Stimulated activated naive CD8-positive, alpha-beta T cell treated with anti-CD3 and anti-CD28 coated beads, Interleukin-15, Interleukin-2, amounts not matched to agents 100 ng/mL and 50 ng/mL, for 24 hours (primary cell): Measurements from ENCODE around the gene LAMP2.
"Not testable (repeated sequence)": the region's sequence is repeated elsewhere in the genome, so short reads cannot be mapped to it uniquely, and the experiment has no call there.

Experiments used
- H3K27ac Mint-ChIP-seq: one replicate; pipeline ENCODE4 v1.8.0; 2021; ENCODE audit warnings: mild to moderate bottlenecking, mixed read lengths
- H3K27me3 Mint-ChIP-seq: one replicate; pipeline ENCODE4 v1.8.0; 2021; ENCODE audit warnings: mixed read lengths
- H3K36me3 Mint-ChIP-seq: one replicate; pipeline ENCODE4 v1.8.0; 2021; ENCODE audit warnings: low read depth, mixed read lengths
- H3K4me1 Mint-ChIP-seq: one replicate; pipeline ENCODE4 v1.8.0; 2021; ENCODE audit warnings: low read depth, mixed read lengths
- H3K4me3 Mint-ChIP-seq: one replicate; pipeline ENCODE4 v1.8.0; 2021; ENCODE audit warnings: mild to moderate bottlenecking, mixed read lengths
- H3K9me3 Mint-ChIP-seq: one replicate; pipeline ENCODE4 v1.8.0; 2021; ENCODE audit warnings: mixed read lengths

Gene LAMP2

GRCh38 chrX:120469657-120470056 lies 561 bp upstream of the LAMP2 start:
- not testable (repeated sequence) for H3K27me3 Mint-ChIP-seq, H3K27ac Mint-ChIP-seq, H3K9me3 Mint-ChIP-seq, H3K36me3 Mint-ChIP-seq
- peak overlapping the region; percentile 76 for H3K4me3 Mint-ChIP-seq
- H3K4me1 Mint-ChIP-seq: peaks cover 19% of the 10 kb centered on the region

DNA sequence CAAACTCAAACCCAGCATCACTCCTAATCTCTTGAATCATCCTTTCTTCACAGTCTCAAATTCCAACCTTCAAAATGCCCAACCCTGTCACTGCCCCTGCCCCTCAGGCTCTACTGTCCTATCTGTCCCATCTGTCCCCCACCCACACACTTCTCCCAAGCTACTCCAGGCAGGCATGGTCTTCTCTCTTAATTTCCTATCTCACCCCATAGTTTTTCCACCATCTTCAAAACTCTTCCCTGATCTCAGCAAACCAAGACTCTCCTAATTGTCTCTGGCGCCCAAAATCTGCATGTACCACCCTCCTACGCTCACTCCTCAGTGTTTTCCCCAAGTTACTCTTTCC lies 644 bp downstream of the LAMP2 start:
- Mint-ChIP-seq H3K4me1 (peaks cover 25% of the 10 kb centered on the region), H3K36me3 (peaks cover 4% of the 10 kb centered on the region), H3K4me3 (peak overlapping the region; percentile 97), H3K27me3 (no peaks in the 10 kb centered on the region), H3K27ac (peak overlapping the region; percentile 92), H3K9me3 (no peaks in the 10 kb centered on the region)

- H3K4me1 Mint-ChIP-seq: peaks cover 25% of the 10 kb centered on the region
- peak overlapping the region; percentile 92 for H3K27ac Mint-ChIP-seq
- H3K36me3 Mint-ChIP-seq: peaks cover 4% of the 10 kb centered on the region
- H3K27me3 Mint-ChIP-seq: no peaks in the 10 kb centered on the region
- no peaks in the 10 kb centered on the region for H3K9me3 Mint-ChIP-seq
- peak overlapping the region; percentile 97 for H3K4me3 Mint-ChIP-seq
These were observed 1.0 kb downstream of the LAMP2 start for GRCh38 chrX:120468071-120468470.

- no peaks in the 10 kb centered on the region for H3K9me3 Mint-ChIP-seq
These were observed 4.7 kb downstream of the LAMP2 start for GRCh38 chrX:120464411-120464810.

GRCh38 chrX:120463241-120463640 lies 5.9 kb downstream of the LAMP2 start:
- H3K27ac Mint-ChIP-seq: no peak overlapping the region
- H3K9me3 Mint-ChIP-seq: no peaks in the 10 kb centered on the region
- H3K36me3 Mint-ChIP-seq: peaks cover 4% of the 10 kb centered on the region
- H3K4me1 Mint-ChIP-seq: peaks cover 41% of the 10 kb centered on the region
- H3K4me3 Mint-ChIP-seq: no peak overlapping the region
- H3K27me3 Mint-ChIP-seq: no peaks in the 10 kb centered on the region

More at GRCh38 chrX:120464411-120464810, 4.7 kb downstream of the LAMP2 start:
- Mint-ChIP-seq H3K4me1 (peaks cover 36% of the 10 kb centered on the region), H3K27me3 (no peaks in the 10 kb centered on the region), H3K36me3 (peaks cover 4% of the 10 kb centered on the region), H3K4me3 (no peak overlapping the region), H3K27ac (no peak overlapping the region)

DNA sequence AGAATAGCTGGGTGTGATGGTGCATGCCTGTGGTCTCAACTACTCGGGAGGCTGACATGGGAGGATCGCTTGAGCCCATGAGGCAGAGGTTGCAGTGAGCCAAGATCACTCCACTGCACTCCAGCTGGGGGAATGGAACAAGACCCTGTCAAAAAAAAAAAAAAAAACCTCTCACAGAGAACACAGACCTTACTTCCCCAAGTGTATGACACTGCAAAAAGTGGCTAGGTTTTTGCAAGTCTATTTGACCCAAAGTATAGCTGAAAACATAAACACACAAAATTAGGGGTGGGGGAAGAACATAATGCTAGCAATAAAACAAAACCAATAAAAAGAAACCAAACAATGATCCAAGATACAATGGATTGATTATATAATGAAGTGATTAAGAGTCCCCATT lies 6.7 kb downstream of the LAMP2 start:
- H3K36me3 Mint-ChIP-seq: peaks cover 4% of the 10 kb centered on the region
- no peak overlapping the region for H3K4me3 Mint-ChIP-seq
- no peak overlapping the region for H3K27ac Mint-ChIP-seq
- H3K9me3 Mint-ChIP-seq: no peaks in the 10 kb centered on the region
- peaks cover 43% of the 10 kb centered on the region for H3K4me1 Mint-ChIP-seq
- H3K27me3 Mint-ChIP-seq: no peaks in the 10 kb centered on the region

- peaks cover 37% of the 10 kb centered on the region for H3K4me1 Mint-ChIP-seq
- no peaks in the 10 kb centered on the region for H3K27me3 Mint-ChIP-seq
- H3K27ac Mint-ChIP-seq: no peak overlapping the region
- no peaks in the 10 kb centered on the region for H3K9me3 Mint-ChIP-seq
- no peak overlapping the region for H3K4me3 Mint-ChIP-seq
- H3K36me3 Mint-ChIP-seq: peaks cover 4% of the 10 kb centered on the region
These were observed 9.8 kb downstream of the LAMP2 start for GRCh38 chrX:120459309-120459708.

DNA sequence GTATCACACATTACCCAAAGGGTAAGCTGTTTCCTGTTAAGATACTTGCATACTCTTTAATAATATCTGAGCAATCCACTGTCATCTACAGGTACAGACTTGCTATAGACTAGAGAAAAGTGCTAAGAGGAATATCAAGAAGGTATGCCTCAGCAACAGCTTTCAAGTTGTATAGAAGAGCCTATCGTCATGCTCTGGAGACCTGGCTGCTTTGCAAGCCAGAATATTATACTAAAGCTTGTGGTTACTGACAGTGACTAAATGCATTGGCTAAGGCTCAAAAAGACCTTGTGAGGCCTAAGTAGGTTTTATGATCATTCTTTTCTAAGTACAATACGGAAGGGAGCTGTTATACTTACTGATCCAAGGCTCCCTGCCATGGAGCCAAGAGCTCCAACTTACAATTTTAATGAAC lies 11.3 kb downstream of the LAMP2 start:
- H3K4me3 Mint-ChIP-seq: no peak overlapping the region

GRCh38 chrX:120456973-120457372 lies 12.1 kb downstream of the LAMP2 start:
- peaks cover 9% of the 10 kb centered on the region for H3K36me3 Mint-ChIP-seq
- H3K9me3 Mint-ChIP-seq: no peaks in the 10 kb centered on the region
- no peaks in the 10 kb centered on the region for H3K27me3 Mint-ChIP-seq
- peaks cover 34% of the 10 kb centered on the region for H3K4me1 Mint-ChIP-seq
- H3K4me3 Mint-ChIP-seq: peak overlapping the region; percentile 32
- H3K27ac Mint-ChIP-seq: no peak overlapping the region

More for the DNA sequence above, 11.3 kb downstream of the LAMP2 start:
- Mint-ChIP-seq H3K27ac (no peak overlapping the region), H3K9me3 (no peaks in the 10 kb centered on the region), H3K27me3 (no peaks in the 10 kb centered on the region), H3K36me3 (peaks cover 9% of the 10 kb centered on the region), H3K4me1 (peaks cover 34% of the 10 kb centered on the region)

DNA sequence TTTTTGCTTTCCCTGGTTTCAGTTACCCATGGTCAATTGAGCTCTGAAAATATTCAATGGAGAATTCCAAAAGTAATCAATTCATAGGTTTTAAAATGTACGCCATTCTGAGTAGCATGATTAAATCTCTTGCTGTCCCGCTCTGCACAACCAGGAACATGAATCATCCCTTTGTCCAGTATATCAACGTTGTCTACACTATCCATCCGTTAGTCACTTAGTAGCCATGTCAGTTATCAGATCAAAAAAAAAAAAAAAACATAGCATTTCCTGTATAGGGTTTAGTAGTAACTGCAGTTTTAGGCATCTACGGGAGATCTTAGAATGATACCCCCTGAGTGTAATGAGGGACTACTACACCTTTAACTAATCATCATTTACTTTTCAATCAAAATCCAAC lies 15.1 kb downstream of the LAMP2 start:
- Mint-ChIP-seq H3K9me3 (no peaks in the 10 kb centered on the region), H3K27me3 (no peaks in the 10 kb centered on the region), H3K36me3 (peaks cover 9% of the 10 kb centered on the region), H3K4me1 (peaks cover 22% of the 10 kb centered on the region), H3K27ac (no peak overlapping the region), H3K4me3 (no peak overlapping the region)

- Mint-ChIP-seq H3K27ac (no peak overlapping the region), H3K4me3 (no peak overlapping the region), H3K27me3 (no peaks in the 10 kb centered on the region), H3K36me3 (peaks cover 9% of the 10 kb centered on the region), H3K9me3 (no peaks in the 10 kb centered on the region), H3K4me1 (peaks cover 4% of the 10 kb centered on the region)
These were observed 17.0 kb downstream of the LAMP2 start for GRCh38 chrX:120452131-120452530.

DNA sequence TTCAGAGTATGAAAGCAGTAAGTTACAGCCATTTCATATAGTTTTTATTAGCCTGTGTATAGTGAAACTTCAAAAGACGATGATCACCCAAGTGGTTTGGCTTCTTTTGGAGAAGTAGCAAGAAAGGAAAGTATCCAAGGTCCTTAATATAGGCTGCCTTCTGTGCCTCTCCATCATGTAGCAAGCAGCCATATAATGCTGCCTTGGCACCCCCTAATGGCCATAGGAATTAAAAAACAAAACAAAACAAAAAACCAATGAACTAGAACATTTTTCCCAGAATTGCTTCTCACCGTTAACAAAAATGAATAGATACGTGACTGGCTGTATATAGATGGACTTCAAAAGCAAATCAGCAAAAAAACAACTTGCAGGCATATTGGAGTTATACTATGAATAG lies 18.9 kb downstream of the LAMP2 start:
- Mint-ChIP-seq H3K27ac (no peak overlapping the region), H3K9me3 (no peaks in the 10 kb centered on the region), H3K4me1 (no peaks in the 10 kb centered on the region), H3K36me3 (peaks cover 20% of the 10 kb centered on the region), H3K27me3 (no peaks in the 10 kb centered on the region), H3K4me3 (no peak overlapping the region)

DNA sequence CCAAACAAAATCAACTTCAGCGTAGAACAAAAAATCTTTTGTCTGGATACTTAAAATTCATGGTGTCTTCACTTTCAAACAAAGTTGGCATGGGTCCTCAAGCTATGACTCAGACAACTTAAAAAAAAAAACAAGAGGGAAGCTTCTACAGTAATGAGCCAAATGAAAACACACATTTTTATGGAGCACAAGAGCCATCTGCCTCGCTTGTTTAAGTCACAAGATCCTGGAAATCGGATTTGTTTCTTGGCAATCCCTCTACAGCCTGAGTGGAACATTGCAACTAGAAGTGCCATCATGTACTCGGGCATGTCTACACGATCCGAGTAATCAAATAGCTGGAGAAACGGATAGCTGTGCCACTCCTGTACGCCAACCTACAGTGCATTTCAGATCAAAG lies 22.6 kb downstream of the LAMP2 start:
- Mint-ChIP-seq H3K9me3 (no peaks in the 10 kb centered on the region), H3K36me3 (peaks cover 33% of the 10 kb centered on the region), H3K4me3 (no peak overlapping the region), H3K4me1 (no peaks in the 10 kb centered on the region), H3K27me3 (no peaks in the 10 kb centered on the region), H3K27ac (no peak overlapping the region)

DNA sequence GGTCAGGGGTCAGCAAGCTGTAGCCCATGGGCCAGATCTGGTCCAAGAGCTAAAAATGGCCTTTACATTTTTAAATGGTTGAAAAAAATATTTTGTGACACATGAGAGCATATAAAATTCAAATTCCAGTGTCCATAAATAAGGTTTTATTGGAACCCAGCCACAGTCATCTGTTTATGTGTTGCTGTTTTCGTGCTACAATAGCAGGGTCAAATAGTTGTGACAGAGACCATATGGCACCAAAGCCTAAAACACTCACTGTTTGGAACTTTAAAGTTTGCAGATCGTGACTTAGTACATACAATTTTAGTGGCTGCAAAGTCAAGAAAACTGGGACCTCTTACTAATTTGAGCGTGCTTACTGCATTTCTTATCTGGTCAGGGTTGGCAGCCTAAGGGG lies 29.2 kb downstream of the LAMP2 start:
- Mint-ChIP-seq H3K27ac (no peak overlapping the region), H3K9me3 (no peaks in the 10 kb centered on the region), H3K36me3 (peaks cover 30% of the 10 kb centered on the region), H3K27me3 (no peaks in the 10 kb centered on the region), H3K4me1 (no peaks in the 10 kb centered on the region), H3K4me3 (no peak overlapping the region)

- H3K36me3 Mint-ChIP-seq: peaks cover 19% of the 10 kb centered on the region
- no peaks in the 10 kb centered on the region for H3K27me3 Mint-ChIP-seq
- no peak overlapping the region for H3K27ac Mint-ChIP-seq
- no peaks in the 10 kb centered on the region for H3K9me3 Mint-ChIP-seq
- H3K4me3 Mint-ChIP-seq: no peak overlapping the region
- peaks cover 4% of the 10 kb centered on the region for H3K4me1 Mint-ChIP-seq
These were observed 39.1 kb downstream of the LAMP2 start for GRCh38 chrX:120429776-120430540.

GRCh38 chrX:120428309-120428708 lies 40.8 kb downstream of the LAMP2 start:
- Mint-ChIP-seq H3K4me1 (peaks cover 4% of the 10 kb centered on the region), H3K27ac (no peak overlapping the region), H3K27me3 (no peaks in the 10 kb centered on the region), H3K36me3 (peaks cover 15% of the 10 kb centered on the region), H3K4me3 (no peak overlapping the region), H3K9me3 (no peaks in the 10 kb centered on the region)
